Testis (tissue), 2 donors: ENCODE data around the gene BTG2.

Experiments
- POLR2A ChIP-seq: fragments of 450-650 bp; IDR thresholded peaks from one replicate; pipeline ENCODE4 v1.6.1; 2017; ENCODE audit warnings: antibody characterized with exemption, mild to moderate bottlenecking, moderate library complexity
- TF ChIP-seq, protein P1 (sequence below), 3 experiments: fragments of 450-650 bp in 2 of 3; fragments of 200-600 bp in 1 of 3; sonication (generic) in 1 of 3; IDR thresholded peaks; one replicate each; pipeline ENCODE4 v1.5.1; 2016 to 2019; ENCODE audit warnings: antibody characterized with exemption in 3 of 3, mild to moderate bottlenecking in 2 of 3, moderate library complexity in 1 of 3

GRCh38 chr1:203272633-203273205, 32.6 kb upstream of the BTG2 start:
- TF ChIP-seq, protein P1, sequence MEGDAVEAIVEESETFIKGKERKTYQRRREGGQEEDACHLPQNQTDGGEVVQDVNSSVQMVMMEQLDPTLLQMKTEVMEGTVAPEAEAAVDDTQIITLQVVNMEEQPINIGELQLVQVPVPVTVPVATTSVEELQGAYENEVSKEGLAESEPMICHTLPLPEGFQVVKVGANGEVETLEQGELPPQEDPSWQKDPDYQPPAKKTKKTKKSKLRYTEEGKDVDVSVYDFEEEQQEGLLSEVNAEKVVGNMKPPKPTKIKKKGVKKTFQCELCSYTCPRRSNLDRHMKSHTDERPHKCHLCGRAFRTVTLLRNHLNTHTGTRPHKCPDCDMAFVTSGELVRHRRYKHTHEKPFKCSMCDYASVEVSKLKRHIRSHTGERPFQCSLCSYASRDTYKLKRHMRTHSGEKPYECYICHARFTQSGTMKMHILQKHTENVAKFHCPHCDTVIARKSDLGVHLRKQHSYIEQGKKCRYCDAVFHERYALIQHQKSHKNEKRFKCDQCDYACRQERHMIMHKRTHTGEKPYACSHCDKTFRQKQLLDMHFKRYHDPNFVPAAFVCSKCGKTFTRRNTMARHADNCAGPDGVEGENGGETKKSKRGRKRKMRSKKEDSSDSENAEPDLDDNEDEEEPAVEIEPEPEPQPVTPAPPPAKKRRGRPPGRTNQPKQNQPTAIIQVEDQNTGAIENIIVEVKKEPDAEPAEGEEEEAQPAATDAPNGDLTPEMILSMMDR (IDR thresholded peaks at IDR 0.05): no peak
- TF ChIP-seq POLR2A: no peak
